ENCODE results near the gene RAD51. TPM values are rescaled to one million over a fixed set of nuclear protein-coding genes. Genes with fewer than 3 reads are reported as not detected.

The RAD51 gene
- total and polyA plus RNA-seq, 2 donors (not counting 3 experiments of a cell fraction or from before 2014, with no cell fraction given): 11.1 to 30.9 TPM

- Histone ChIP-seq H4K20me1 (replicated peaks; ENCODE audit: control insufficient read depth, extremely low read depth, insufficient read depth, low read length) (no peaks in the 10 kb centered on the region), H3K36me3 (ENCODE audit: control insufficient read depth in 2 of 2, extremely low read depth in 1 of 2, insufficient read depth in 2 of 2, low read length in 2 of 2) (peaks cover 15 to 20% of the 10 kb centered on the region in 2 experiments), H3K9ac (replicated peaks; ENCODE audit: extremely low read depth, insufficient read depth, low read length) (no peak overlapping the region), H3K27me3 (ENCODE audit: control insufficient read depth in 2 of 2, insufficient read depth in 2 of 2, low read length in 2 of 2) (no peaks in the 10 kb centered on the region), H3K9me3 (replicated peaks; ENCODE audit: control insufficient read depth, insufficient read depth, low read length) (no peaks in the 10 kb centered on the region), H3K4me2 (ENCODE audit: insufficient read depth, low read length) (no peak overlapping the region), H2AFZ (ENCODE audit: low read depth, low read length) (no peak overlapping the region), H3K4me1 (ENCODE audit: control insufficient read depth, extremely low read depth, insufficient read depth, low read length) (no peaks in the 10 kb centered on the region), H3K9me1 (replicated peaks; ENCODE audit: control insufficient read depth, extremely low read depth, insufficient read depth, low read length) (no peaks in the 10 kb centered on the region), H3K27ac (ENCODE audit: insufficient read depth, low read depth, low read length) (no peak overlapping the region), H3K4me3 (replicated peaks in 1 of 3; ENCODE audit: insufficient read depth in 1 of 3, low read depth in 1 of 3, low read length in 3 of 3) (no peak overlapping the region), H3K79me2 (ENCODE audit: control insufficient read depth, insufficient read depth, low read length) (no peaks in the 10 kb centered on the region)
- TF ChIP-seq FOS (IDR thresholded peaks at IDR 0.05; ENCODE audit: borderline replicate concordance, insufficient read depth, low read length): no peak
- no peak for TF ChIP-seq EZH2 (IDR thresholded peaks at IDR 0.05; ENCODE audit: borderline replicate concordance, low read depth, low read length, severe bottlenecking)
- no peak for TF ChIP-seq JUN (IDR thresholded peaks at IDR 0.05; ENCODE audit: borderline replicate concordance, insufficient read depth, insufficient read length, low read depth)
- TF ChIP-seq MYC (IDR thresholded peaks at IDR 0.05; ENCODE audit: low read depth, low read length): no peak
- no peak for TF ChIP-seq CTCF (IDR thresholded peaks at IDR 0.05; ENCODE audit: extremely low read depth in 1 of 2, insufficient read depth in 1 of 2, low read depth in 1 of 2, low read length in 2 of 2)
- TF ChIP-seq GATA2 (IDR thresholded peaks at IDR 0.05; ENCODE audit: insufficient read depth, insufficient read length, low read depth, low read length): no peak
- TF ChIP-seq POLR2A (IDR thresholded peaks at IDR 0.05; ENCODE audit: low read depth, low read length): no peak
- no peak for TF ChIP-seq POLR2AphosphoS5 (IDR thresholded peaks at IDR 0.05; ENCODE audit: insufficient read depth, low read depth, low read length)
- no peak for TF ChIP-seq MAX (IDR thresholded peaks at IDR 0.05; ENCODE audit: insufficient read depth, insufficient read length)
- intact Hi-C loops (cut with micrococcal nuclease) (no loop called here), dilution Hi-C loops (cut with MboI; ENCODE audit: extremely low pct_ligation_motif_present, low sequenced_read_pairs) (no loop called here)
- no peak for DNase-seq (ENCODE audit: low read depth, low spot score)
- ChIA-PET POLR2A (no interaction called here), CTCF (no interaction called here)
- no peak for FAIRE-seq
- no TSS peak for BruUV-seq (replicated peaks)
These were observed 42.1 kb downstream of the RAD51 start for GRCh38 chr15:40737048-40737447.
